Measurements from ENCODE around the gene RFWD3.
A peak's percentile ranks its signal among the peaks of the same experiment; 100 is the strongest.

RFWD3 gene, protein sequence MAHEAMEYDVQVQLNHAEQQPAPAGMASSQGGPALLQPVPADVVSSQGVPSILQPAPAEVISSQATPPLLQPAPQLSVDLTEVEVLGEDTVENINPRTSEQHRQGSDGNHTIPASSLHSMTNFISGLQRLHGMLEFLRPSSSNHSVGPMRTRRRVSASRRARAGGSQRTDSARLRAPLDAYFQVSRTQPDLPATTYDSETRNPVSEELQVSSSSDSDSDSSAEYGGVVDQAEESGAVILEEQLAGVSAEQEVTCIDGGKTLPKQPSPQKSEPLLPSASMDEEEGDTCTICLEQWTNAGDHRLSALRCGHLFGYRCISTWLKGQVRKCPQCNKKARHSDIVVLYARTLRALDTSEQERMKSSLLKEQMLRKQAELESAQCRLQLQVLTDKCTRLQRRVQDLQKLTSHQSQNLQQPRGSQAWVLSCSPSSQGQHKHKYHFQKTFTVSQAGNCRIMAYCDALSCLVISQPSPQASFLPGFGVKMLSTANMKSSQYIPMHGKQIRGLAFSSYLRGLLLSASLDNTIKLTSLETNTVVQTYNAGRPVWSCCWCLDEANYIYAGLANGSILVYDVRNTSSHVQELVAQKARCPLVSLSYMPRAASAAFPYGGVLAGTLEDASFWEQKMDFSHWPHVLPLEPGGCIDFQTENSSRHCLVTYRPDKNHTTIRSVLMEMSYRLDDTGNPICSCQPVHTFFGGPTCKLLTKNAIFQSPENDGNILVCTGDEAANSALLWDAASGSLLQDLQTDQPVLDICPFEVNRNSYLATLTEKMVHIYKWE

GRCh38 chr16:74666425-74667254, at the start of gene RFWD3:
Gene RFWD3, minus strand, starts transcription at chr16:74666877. Its CDS starts 5,428 bp downstream, at chr16:74661449.
- TF ChIP-seq, protein P1, sequence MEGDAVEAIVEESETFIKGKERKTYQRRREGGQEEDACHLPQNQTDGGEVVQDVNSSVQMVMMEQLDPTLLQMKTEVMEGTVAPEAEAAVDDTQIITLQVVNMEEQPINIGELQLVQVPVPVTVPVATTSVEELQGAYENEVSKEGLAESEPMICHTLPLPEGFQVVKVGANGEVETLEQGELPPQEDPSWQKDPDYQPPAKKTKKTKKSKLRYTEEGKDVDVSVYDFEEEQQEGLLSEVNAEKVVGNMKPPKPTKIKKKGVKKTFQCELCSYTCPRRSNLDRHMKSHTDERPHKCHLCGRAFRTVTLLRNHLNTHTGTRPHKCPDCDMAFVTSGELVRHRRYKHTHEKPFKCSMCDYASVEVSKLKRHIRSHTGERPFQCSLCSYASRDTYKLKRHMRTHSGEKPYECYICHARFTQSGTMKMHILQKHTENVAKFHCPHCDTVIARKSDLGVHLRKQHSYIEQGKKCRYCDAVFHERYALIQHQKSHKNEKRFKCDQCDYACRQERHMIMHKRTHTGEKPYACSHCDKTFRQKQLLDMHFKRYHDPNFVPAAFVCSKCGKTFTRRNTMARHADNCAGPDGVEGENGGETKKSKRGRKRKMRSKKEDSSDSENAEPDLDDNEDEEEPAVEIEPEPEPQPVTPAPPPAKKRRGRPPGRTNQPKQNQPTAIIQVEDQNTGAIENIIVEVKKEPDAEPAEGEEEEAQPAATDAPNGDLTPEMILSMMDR (IDR thresholded peaks at IDR 0.05; ENCODE audit: insufficient read depth, low read depth, low read length, missing control alignments), result no peak

DNA sequence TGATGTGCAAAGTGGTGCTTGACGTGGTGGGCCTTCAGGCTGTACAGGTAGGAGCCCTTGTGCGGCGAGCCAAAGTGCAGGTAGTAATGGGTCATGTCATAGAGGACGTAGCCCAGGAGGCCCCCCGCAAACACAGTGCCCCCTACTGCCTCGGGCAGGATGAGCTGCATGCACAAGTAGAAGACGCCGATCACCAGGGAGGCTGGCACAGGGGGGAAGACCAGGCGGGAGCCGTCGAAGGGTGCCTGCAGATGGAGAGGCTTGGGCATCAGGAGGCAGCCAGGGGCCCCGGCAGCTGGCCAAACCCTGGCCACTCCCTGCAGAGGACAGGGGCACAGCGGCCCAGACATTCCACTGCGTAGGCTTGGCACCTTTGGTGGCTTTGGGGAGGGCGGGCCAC, 49.7 kb upstream of the RFWD3 start:
- no peak overlapping the region for H3K4me3 ChIP-seq (ENCODE audit: low read depth, low read length)
- DNase-seq (ENCODE audit: low read depth), result no peak
- TF ChIP-seq, protein P1 (IDR thresholded peaks at IDR 0.05; ENCODE audit: insufficient read depth, low read depth, low read length, missing control alignments), result peak; percentile 4

More at GRCh38 chr16:74666425-74667254, at the start of gene RFWD3:
- DNase-seq (ENCODE audit: low read depth), result peak; percentile 99
- peak within 1 kb of the TSS; percentile 96 for H3K4me3 ChIP-seq (ENCODE audit: low read depth, low read length)

GRCh38 chr16:74713876-74714275, 47.2 kb upstream of the RFWD3 start:
- TF ChIP-seq, protein P1 (IDR thresholded peaks at IDR 0.05; ENCODE audit: insufficient read depth, low read depth, low read length, missing control alignments), result no peak
- no peak overlapping the region for H3K4me3 ChIP-seq (ENCODE audit: low read depth, low read length)
- no peak for DNase-seq (ENCODE audit: low read depth)

GRCh38 chr16:74713325-74713724, 46.6 kb upstream of the RFWD3 start:
- H3K4me3 ChIP-seq (ENCODE audit: low read depth, low read length), result no peak overlapping the region
- DNase-seq (ENCODE audit: low read depth), result no peak

GRCh38 chr16:74711938-74712337, 45.3 kb upstream of the RFWD3 start:
- no peak for DNase-seq (ENCODE audit: low read depth)
- H3K4me3 ChIP-seq (ENCODE audit: low read depth, low read length), result no peak overlapping the region
- TF ChIP-seq, protein P1 (IDR thresholded peaks at IDR 0.05; ENCODE audit: insufficient read depth, low read depth, low read length, missing control alignments), result no peak

More at GRCh38 chr16:74713325-74713724, 46.6 kb upstream of the RFWD3 start:
- TF ChIP-seq, protein P1 (IDR thresholded peaks at IDR 0.05; ENCODE audit: insufficient read depth, low read depth, low read length, missing control alignments), result no peak

DNA sequence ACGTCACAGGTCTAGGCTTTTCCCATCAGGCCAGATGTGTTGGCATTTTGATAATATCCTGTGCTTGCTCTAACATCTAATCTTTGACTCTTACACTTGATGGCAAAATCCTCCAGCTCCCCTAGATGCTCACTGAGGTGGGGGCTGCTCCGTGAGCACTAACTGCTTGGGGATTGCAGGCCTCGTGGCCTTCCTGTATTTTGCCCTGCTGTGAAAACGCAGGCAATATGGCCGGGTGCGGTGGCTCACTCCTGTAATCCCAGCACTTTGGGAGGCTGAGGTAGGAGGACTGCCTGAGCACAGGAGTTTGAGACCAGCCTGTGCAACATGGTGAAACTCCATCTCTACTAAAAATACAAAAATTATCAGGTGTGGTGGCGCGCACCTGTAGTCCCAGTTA, 43.7 kb upstream of the RFWD3 start:
- no peak overlapping the region for H3K4me3 ChIP-seq (ENCODE audit: low read depth, low read length)
- no peak for DNase-seq (ENCODE audit: low read depth)
- TF ChIP-seq, protein P1 (IDR thresholded peaks at IDR 0.05; ENCODE audit: insufficient read depth, low read depth, low read length, missing control alignments), result no peak
